Body of pancreas (tissue), 4 donors: ENCODE results near the gene KDM2A.

Experiments
- POLR2A ChIP-seq, 3 donors: fragments of 450-650 bp; IDR thresholded peaks; one replicate each; pipeline ENCODE4 v1.6.1; 2016; ENCODE audit warnings: antibody characterized with exemption in 3 of 3, mild to moderate bottlenecking in 2 of 3
- TF ChIP-seq, protein P1 (sequence below), 7 experiments: fragments of 450-650 bp in 4 of 7; fragments of 200-600 bp in 3 of 7; sonication (generic) in 3 of 7; IDR thresholded peaks; one replicate each; pipeline ENCODE4 v1.5.1; 2016 to 2019; ENCODE audit warnings: antibody characterized with exemption in 7 of 7

DNA sequence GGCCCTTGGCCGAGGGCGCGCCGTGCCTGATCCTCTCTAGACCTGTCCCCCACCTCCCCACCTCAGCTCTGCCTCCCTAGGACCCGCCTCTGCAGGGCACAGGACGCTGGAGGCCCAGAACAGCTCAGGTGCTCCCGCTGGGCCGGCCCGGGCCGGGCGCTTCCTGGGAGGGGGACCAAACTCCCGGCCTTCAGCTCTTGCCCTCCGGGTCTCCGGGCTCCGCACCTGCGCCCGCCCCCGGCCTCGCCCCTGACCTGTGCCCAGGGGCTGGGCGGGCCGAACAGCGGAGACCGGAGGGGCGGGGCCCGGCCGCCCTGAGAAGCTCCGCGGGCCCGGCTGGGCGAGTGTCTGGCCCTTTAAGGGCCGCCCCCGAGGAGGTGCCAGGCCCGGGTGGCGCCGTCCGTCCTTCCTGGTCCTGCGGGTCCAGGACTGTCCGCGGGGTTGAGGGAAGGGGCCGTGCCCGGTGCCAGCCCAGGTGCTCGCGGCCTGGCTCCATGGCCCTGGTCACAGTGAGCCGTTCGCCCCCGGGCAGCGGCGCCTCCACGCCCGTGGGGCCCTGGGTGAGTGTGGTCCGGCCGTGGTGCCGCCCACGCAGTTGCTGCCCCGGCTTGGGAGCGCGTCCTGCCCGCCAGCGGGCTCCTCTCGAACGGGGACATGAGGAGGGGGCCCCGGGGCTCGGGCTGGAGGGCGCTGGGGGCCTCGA is 184.2 kb downstream of the KDM2A start, which contains the start of gene SSH3:
- TF ChIP-seq, protein P1, sequence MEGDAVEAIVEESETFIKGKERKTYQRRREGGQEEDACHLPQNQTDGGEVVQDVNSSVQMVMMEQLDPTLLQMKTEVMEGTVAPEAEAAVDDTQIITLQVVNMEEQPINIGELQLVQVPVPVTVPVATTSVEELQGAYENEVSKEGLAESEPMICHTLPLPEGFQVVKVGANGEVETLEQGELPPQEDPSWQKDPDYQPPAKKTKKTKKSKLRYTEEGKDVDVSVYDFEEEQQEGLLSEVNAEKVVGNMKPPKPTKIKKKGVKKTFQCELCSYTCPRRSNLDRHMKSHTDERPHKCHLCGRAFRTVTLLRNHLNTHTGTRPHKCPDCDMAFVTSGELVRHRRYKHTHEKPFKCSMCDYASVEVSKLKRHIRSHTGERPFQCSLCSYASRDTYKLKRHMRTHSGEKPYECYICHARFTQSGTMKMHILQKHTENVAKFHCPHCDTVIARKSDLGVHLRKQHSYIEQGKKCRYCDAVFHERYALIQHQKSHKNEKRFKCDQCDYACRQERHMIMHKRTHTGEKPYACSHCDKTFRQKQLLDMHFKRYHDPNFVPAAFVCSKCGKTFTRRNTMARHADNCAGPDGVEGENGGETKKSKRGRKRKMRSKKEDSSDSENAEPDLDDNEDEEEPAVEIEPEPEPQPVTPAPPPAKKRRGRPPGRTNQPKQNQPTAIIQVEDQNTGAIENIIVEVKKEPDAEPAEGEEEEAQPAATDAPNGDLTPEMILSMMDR (IDR thresholded peaks at IDR 0.05) = no peak
- peak; percentile 34 to 74 (median 67) for TF ChIP-seq POLR2A (IDR thresholded peaks at IDR 0.05)
